Effector CD4-positive, alpha-beta T cell (primary cell): ENCODE data around the gene MBD6.
A peak's percentile ranks its signal among the peaks of the same experiment; 100 is the strongest.

Experiments used
- DNase-seq: peaks from one replicate; pipeline ENCODE4 v3.0.0-alpha.2; 2020

The MBD6 gene

DNA sequence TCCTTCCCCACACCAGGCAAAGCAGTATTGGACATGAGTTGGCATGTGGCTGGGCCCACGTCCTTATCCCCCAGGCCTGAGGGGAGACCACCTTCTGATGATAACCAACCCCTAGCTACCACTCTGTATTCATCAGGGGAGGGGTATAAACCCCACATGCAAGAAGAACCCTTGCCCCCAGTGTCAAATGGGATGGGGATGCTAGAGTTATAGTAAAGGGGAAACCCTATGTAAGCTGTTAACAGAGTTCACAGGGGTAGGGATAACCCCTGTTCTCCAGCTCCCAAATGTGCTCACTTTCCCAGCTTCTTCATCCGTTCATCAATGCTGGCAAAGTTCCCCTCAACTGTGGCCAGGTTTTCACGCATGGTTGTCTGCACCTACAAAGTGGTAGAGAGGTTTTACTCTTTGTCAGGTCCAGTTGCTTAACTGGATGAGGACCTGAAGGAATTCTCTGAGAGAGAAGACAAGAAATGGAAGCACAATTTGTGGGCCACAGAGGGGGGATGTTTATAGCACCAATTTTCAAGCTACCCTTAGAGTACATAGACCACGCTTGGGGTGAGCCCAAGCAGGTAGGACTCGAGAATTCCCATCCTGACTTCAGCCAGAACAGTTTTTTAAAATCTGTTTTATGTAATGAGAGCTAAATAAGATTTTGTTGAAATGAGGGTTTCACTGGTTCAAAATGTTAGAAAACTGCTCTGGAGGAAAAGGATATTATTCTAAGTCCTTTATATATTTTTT is 7.9 kb downstream of the MBD6 start:
- no peak for DNase-seq

GRCh38 chr12:57531836-57532235 is 9.2 kb downstream of the MBD6 start:
- no peak for DNase-seq

GRCh38 chr12:57533108-57533507 is 10.5 kb downstream of the MBD6 start:
- no peak for DNase-seq

- DNase-seq, result no peak
Observed at GRCh38 chr12:57534250-57534649, 11.6 kb downstream of the MBD6 start.

- no peak for DNase-seq
Observed at GRCh38 chr12:57534991-57535543, 12.4 kb downstream of the MBD6 start.

GRCh38 chr12:57535764-57536596 is 13.4 kb downstream of the MBD6 start:
- no peak for DNase-seq

DNA sequence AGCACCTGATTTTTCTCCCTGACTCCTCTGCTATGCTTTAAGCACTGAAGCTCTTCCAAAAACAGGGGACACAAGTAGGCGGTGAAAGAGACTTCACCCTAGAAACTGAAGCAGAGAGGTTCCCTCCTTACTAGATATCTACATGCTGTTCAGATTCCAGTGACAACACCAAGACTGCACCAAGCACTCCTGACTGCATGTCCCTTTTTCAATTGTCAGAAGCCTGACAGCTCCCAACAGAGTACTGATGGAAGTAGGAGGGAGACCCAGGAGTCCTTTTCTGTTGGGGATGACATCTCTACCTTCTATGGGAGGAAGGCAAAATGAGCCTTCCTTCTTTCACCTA is 13.9 kb downstream of the MBD6 start:
- no peak for DNase-seq

DNA sequence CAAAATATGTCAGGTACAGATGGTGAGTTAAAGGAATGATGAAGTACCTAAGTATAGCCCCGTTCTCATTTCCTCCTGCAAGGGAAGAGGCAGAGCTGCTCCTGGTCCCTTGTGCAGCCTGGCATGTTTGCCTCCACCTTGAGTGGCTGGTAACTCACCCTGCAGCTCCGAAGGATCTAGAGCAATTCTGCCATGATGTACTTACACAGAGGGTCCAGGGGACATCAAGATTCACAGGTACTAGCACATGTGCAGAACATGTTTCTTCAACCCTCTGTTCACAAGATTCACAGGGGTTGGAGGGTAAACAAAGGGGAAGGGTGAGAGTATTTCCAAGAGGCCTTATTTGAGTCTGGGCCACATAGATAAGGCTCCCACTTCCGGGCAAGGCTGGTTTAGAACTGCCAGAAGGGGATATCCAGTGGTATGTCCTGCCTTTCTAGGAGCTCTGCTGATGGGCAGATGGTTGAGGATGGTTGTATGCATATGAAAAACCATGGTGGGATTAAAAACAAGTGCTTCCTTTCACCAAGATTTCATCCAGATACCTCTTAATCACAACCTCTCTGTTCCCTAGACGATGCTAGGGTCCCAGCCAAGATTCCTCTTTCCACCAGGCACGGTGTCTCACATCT is 16.6 kb downstream of the MBD6 start:
- DNase-seq, result no peak

- DNase-seq, result no peak
Observed at GRCh38 chr12:57541001-57541400, 18.4 kb downstream of the MBD6 start.

- DNase-seq, result no peak
Observed at GRCh38 chr12:57541717-57542116, 19.1 kb downstream of the MBD6 start.

GRCh38 chr12:57543581-57543980 is 21.0 kb downstream of the MBD6 start:
- no peak for DNase-seq

GRCh38 chr12:57545809-57546437 is 23.3 kb downstream of the MBD6 start:
- DNase-seq, result no peak

GRCh38 chr12:57546438-57547287 is 24.0 kb downstream of the MBD6 start, which contains the start of gene DCTN2:
TSS of gene DCTN2 (minus strand) at chr12:57547192. CDS start at chr12:57547063, 129 bp downstream.
- peak; percentile 88 for DNase-seq

- no peak for DNase-seq
Observed at GRCh38 chr12:57547288-57548012, 24.8 kb downstream of the MBD6 start.

GRCh38 chr12:57548013-57548315 is 25.3 kb downstream of the MBD6 start:
- DNase-seq, result no peak

- no peak for DNase-seq
Observed at GRCh38 chr12:57548488-57548887, 25.9 kb downstream of the MBD6 start.

DNA sequence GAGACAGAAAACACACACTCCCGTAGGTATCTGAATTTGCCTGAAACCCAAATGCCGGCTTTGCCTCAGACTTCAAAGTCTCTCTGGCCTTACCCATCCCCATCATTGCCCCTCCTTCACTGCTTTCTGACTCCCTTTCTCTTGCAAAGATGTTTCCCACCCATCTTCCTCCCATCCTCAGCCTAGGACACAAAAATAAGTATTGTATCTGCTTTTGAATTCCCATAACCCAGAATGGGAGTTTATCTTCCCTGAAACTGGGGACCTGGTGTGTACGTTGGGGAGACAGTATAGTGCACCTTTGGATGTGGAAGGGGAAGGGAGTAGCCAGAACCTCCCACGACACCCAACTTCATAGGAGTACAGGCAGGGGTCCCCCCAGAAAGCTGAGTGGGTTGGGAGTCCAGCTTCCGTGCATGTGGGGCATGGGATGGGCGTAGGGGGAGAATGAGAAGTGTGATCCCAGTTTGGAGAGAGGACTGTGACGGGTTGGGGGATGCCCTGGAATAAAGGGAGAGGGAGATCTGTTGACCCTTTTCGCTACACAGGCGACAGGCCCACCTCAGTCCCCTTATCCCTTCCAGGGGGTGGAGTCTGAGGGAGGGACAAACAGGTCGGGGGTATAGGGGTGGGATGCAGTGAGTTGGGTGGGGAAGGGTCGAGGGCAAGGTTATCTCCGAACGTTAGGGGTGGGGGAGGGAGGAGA is 26.7 kb downstream of the MBD6 start:
- DNase-seq, result no peak

DNA sequence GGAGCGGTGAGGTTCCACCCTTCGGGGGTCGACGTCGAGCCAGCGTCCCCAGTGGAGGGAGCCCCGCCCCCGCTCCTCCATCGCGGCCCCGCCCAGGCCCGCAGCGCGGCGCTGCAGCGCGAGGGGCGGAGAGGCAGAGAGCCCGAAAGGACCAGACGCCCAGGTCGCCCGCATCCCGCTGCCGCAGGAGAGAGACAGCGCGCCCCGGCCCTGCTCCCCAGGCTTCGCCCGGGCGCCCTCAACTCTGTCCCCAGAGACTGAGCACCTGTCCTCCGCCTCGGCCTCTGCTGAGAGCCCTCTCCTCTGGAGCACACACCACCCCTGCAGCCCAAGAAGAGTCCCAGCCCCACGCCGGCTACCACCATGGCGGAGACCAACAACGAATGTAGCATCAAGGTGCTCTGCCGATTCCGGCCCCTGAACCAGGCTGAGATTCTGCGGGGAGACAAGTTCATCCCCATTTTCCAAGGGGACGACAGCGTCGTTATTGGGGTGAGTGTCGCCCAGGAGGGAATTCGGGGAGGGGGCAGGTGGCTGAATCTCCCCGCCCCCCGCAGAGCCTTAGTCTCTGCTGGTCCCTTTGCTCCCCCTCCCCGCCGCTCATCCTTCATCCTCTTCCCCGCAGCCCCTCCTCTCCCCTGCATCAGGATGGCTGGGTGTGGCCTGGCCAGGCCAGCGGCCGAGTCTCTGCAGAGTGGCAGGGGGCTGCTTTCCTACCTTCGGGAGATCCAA is 27.5 kb downstream of the MBD6 start, which contains the start of gene KIF5A:
KIF5A (plus strand) TSS at position 136 of the 732 bp plus-strand sequence; CDS start at position 364, 228 bp downstream.
- DNase-seq, result peak; percentile 34

DNA sequence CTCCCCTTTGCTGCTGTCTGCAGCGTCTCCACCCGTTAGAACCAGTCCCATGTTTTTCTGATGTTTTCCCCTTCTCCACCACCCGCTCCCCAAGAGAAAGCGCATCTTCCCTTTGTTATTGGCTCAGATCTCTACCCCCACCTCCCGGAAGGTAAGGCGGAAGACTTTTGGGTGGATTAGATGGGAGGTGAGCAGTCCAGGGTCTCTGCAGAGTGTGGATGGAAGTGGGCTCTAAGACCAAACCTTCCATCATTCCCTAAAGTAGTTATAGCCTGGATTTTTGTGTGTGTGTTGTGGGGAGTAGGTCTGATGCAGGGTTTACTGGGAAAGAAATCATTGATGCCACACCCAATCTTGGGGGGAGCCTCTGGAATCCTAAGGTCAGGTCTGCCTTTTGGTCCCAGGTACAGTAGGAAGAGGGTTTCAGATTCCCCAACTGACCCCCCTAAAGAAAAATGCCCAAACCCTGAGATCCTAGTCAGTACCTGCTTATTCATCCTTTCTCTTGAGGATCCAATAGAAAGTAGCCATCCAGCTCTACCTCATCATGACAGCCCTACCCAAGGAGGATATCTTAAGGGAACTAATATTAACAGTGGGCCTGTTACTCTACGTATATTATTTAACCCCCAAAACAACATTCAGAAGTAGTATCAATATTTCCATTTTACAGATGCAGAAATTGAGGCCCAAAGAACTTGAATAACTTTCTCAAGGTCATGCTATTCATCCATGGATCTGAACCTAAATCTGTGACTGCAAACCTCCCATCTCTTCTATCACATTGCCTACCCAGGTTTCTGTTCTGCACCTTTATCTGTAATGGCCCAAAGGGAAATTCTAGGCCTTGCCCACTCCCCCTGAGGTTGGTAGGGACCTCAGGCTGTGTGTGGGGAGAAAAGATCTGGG is 28.3 kb downstream of the MBD6 start:
- no peak for DNase-seq
